NCI-H2107 treated with DMSO at 0.1 percent for 48 hours (cell line): ENCODE results near the gene NRG2.

ENCODE experiments used
- DNase-seq: peaks from one replicate; lab custom pipeline; 2025; ENCODE audit not compliant: unreplicated experiment; lab: John Stamatoyannopoulos, UW

Gene NRG2

DNA sequence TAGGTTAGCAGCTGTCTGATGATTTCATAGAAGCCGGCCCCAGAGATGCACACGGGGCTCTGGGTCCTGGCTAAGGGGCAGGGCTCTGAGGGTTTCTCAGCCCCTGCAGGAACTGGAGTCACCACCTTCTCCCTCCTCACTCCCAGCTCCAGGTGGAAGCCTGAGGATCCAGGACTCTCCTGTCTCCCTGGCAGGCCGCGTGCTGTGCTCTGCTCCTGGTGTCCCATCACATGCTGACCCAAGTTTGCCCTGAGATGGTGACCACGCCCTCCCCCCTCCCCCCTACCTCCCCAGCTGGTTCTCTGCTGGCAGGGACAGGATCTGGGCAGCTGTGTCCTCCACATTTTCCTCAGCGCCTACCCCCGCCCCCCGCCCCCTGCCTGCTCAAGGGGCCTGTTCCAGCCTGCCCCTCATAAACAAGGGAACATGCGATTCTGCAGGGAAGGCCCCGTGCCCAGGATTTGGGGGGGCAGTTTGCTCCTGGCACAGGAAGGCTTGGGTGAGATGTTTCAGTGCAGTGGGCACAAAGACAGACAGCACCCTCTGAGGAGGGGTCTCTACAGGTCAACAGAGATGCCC is 160.0 kb downstream of the NRG2 start:
- no peak for DNase-seq

DNA sequence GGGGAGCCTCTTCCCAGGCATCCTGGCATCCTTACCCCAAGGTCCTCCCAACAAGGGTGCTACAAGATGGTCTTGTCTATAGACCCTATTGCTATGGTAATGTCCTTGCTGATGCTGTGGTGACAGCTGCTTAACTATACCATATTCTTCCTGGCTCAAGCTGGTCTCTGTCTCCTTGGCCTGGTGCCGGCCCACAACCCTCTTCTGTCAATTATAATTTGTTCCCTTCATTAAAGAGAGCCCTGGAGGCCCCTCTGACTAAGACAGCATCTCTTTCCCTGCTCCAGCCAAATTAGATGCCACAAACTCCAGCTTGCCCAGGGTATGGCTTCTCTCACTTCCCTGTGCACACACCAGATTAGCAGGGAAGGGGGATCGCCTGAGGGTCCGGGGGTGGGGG is 160.8 kb downstream of the NRG2 start:
- DNase-seq = no peak

DNA sequence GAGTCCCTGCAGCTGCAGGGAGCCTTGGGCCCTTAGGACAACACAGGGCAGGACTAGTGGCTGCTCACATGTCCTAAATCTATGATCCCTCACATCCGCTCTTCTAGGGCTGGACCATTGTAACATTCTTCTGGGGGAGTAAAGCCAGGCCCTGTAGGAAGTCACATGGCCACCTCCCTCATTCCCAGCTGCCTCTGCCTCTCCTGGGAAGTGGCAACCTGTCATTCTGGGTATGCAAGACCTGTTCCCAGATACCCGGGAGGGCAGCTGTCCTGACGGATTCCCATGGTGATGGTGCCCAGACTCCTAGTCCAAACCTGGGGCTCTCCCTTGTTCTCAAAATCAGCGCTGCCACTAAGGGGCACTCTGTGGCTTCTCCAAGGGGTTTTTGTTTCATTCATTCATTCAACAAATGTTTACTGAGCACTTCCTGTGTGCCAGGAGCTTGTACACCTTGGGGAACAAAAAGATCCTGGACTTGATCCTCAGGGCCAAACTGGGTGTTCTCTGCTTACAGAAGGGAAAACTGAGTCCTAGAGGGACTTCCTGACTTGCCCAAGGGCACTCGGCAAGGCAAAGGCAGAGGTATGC is 161.9 kb downstream of the NRG2 start:
- DNase-seq = no peak

DNA sequence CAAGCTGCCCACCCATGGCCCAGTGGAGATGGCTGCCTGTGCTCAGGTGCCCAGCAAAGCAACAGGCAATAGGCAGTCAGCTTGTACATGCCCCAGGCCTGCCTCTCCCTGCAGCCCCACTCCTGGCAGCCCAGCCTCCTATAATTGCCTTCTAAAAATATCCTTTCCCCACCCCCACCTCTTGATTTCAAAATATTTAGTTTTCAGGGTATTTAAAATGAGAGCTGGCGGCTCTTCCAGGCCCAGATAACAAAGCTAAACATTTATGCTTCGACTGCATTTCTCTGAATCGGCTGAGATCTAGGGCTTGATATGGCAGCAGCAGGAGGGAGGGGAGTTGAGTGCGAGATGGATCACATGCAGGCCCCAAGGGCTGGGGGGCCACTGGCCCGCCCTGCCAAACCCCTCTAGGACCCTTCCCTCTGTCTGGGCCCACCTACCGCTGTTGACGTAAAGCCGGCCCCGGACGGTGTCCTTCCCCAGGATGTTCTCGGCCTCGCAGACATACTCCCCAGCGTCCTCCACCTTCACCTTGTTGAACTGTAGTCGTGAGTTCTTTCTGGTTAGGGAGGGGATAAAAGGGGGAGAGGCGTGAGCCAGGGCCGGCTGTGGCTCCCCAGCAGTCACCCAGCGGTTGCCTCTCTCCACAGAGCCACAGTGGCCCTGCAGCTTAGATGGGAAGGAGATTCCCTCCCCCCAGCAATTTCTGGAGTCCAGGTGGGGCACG is 162.5 kb downstream of the NRG2 start:
- DNase-seq = no peak

DNA sequence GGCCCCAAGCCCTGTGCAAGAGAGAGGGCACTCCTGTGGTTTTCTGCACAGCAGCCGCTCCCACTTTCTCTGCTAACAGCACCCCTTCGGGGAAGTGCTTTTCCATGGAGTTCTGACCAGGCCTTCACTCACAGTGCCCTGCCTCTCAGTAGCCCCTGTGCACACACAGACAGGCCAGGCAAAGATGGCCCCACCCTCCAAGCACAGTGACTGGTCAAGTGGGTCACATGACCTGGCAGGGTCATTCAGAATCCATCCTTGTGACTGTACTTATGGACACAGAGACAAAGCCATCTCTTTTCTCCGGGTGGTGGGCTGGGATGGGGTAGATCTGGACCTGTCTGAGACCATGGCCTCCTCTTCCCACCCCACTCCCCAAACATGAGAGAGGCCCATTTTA is 165.0 kb downstream of the NRG2 start:
- no peak for DNase-seq

DNA sequence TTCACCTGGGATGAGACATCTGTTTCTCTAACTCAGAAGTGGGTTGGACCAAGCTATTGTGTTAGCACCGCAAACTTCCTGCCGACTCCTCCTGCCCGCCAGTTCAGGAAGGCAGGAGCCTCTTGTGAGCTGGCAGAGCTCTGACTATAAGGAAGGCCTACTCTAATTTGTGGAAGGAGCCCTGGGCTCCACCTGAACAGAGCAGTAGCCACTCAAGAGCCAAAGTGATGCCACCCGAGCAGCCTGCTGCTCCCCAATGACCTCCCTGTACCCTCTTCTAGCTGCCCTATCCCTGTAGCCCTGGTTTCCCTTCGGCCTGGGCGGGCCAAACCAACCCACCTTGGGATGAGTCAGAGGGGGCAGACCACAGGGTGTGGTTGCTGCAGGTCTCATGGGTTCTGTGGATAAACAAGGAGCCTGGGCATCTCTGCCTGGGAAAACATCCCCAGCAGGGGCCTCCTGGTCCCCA is 165.9 kb downstream of the NRG2 start:
- no peak for DNase-seq

DNA sequence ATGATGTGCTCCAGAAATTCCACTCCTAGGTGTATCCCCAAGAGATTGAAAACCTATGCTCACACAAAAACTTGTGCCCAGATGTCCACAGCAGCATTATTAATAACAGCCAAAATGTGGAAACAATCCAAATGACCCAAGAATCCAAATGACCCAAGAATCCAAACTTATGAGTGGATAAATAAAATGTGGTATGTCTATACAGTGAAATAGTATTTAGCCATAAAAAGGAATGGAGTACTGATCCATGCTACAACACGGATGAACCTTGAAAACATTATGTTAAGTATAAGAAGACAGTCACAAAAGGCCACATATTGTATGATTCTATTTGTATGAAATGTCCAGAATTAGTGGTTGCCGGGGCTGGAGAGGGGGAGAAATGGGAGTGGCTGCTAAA is 167.1 kb downstream of the NRG2 start:
- no peak for DNase-seq

DNA sequence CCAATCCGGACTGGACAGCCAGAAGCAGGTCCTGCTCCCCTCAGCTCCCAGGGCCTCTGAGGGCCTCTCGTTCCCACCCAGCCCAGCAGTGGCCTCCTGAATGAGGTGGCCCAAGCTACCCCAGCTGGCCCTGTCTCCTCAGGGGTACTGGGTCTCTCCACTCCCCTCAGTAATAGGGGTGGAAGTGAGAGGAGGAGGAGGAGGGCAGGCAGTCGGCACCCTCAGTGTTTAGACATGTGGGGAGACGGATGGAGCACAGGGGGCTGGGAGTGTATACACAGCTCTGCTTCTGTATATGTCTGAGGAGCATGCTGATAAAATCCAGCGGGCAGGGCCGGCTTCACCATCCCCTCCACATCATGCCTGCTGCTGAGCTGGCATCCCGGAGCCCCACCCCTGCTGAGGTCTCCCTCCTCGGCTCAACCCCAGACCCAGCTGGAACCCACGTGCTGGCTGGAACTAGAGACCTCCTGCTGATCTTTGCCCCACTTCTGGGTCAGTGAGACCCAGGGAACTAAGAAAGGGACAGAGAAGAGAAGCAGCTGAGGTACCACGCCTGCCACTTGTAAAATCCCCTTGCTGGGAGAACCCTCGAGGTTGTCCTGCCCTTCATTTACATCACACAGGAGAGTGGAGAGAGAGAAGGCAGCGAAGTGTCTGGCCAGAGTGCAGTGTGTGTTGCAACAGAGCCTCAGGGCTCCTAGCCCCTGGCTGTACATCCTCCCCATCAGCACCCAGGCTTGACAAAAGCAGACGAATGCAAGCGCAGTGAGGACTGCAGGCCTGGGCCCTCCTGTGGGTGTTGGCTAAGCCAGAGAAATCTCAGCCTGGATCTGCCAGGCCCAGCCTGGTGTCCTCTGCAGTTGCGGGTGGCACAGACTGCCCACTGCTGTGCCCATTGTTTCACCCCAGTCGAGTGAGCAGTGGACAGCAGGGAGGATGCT is 170.0 kb downstream of the NRG2 start:
- DNase-seq = no peak

DNA sequence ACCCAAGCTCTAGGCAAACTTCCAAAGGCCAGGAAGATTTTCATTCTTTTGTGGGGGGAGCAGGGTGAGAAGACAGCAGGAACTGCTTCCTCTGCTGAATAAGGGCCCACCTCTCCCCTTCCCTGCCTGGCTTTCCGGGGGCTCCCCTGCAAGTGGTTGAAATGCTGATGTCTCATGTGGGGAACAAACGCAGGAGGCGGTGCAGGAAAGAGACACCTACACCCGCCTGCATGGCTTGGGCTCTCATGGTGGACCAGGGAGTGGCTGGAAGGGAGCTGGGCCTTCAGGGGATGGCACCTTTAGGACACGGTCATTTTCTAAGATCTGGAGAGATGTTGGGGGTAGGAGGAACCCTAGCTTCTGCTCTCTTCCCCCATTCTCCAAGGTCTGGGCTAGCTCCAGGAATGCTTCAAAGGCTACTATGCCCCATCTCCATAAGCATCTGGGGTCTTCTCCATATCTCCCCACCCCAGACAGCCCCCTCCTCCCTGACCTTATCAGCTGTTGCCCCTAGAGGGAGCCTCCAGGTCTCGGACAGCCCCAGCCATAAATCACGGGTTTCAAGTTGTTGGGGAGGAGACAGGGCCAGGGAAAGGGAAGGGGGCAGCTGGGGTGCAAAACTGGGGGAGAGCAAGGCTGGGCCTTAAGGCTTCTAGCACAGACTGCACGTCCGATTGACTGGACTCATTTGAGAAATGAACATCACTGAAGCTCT is 170.9 kb downstream of the NRG2 start:
- no peak for DNase-seq

DNA sequence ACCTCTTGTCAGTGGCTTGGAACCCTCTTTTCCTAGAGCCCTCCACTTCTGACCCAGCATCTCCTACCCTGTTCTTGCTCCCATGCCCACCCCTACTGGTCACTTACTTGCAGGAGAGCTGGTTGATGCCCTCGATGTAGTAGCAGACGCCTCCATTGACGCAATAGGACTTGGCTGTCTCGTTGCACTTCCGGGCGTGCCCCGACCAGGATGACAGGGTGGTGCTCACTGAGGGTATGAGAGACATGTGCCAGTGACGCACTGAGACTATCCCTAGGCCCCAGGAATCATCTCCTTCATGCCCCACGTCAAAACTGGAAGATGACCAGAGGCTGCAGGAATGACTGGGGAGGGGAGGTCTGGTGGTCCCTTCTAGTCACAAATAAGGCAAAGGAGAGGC is 171.5 kb downstream of the NRG2 start:
- no peak for DNase-seq

DNA sequence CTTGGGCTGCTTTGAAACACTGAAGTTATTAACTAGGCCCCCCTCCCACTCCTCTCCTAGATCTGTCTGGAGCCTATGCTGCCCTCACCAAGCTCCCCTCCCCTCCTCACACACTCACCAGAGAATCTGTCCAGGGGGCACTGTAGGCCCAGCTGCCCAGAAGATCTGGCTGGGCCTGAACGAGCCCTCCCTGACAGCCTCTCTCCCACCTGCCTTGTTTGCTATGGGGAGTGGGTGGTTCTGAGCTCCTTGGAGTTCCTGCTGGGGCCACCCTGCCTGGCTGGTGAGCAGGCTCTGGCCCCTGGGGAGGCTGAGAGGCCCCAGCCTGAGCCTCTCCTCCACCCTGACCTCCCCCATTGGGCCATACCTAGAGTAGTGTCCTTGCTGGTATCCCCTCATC is 172.4 kb downstream of the NRG2 start:
- DNase-seq = no peak

DNA sequence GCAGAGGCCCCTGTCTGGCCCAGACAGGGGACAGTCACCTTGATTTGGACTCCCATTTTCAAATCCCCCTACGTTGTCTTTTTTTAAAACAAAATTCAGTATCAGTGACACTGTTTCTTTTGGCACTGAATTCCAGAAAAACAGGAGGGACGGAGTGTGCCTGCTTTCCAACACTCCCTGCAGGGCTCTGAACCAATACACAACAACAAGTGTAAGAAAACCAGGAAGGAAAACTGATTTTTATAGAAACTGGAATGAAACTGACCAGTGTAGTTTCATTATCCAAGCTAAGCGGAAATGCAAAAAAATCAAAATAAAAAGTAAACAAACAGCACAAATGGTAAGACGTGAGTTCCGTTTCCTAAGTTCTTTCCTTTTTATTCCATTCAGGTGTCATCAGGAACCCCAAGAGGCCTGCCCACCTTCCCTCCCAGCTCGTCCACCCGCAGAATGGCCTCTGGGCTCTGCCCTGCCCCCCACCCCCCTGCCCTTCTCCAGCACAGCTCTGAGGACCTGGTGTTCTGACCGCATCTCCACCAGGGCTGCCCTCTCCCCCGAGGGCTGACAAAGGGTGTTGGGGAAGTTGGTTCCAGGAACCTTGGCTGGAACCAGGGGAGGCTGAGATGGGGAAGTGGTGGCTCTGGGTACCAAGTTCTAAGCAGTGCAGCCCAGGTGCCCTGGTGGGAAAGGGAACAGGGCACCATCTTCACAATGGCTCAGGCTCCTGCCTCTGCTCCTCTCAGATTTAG is 173.9 kb downstream of the NRG2 start:
- no peak for DNase-seq

DNA sequence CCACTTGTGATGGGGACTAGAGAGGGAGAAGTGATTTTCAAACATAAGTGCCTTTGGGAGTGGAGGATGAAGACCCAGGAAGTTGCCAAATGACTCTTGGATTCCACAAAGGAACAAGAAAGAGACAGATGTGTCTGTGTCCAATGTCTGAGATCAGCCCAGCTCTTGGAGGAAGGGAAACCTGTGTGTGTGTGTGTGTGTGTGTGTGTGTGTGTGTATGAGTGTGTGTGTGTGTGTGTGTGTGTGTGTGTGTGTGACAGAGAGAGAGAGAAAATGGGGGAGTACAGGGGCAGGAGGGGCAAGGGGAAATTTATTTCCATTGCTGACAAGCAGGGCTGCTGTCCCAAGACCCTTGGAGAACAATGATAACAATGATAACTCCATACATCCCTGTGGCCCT is 175.5 kb downstream of the NRG2 start:
- DNase-seq = no peak

DNA sequence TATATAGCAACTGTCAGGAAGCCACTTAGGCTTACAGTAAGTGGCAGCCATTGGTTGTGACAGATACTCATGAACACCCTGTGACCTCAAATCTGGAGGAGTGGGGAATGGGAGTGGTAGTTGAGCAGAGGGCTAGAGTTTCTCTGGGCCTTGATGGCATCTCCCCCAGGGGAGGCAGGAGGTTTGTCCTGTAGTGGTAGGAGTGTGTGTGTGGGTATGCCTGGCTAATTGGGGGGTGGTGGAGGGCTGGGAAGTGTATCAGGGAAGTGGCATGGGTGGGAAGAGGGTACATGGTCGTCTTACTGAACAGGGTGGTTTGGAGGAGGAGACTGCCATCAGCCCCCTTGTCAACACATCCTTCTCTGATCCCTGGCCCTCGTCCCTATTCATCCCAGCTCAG is 176.0 kb downstream of the NRG2 start:
- no peak for DNase-seq

DNA sequence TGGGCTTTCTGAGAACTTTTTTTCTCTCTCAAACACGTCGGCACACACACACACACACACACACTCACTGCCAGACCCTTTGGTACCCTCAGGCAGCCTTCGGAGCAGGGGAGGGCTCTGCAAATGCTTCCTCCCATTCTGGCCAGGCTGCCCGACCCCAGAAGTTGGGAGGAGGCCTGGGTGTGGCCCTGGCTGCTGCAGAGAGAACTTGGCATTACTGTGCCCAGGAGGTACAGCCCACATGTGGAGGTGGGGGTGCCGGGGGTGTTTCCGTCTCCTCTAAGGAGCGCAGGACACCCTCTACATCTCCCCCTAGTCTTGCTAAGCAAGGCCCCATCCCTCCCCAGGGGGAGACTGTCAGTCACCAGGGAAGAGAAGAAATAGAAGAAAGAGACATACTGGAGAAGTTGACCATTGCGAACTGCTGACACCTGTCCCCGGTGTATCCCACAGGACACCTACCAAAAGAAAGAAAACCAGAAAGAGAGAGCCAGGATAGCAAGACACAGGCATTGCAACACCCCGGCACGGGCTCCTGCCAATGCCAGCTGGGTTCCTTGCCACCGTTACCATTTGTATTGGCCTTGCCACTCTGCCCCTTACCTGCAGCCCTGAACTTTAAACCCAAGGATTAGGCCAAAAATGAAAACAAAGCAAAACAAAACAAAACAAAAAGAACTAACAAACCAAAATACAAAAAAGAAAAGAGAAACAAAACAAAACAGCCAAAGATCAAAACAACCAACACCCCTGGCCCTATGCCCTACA is 178.2 kb downstream of the NRG2 start:
- DNase-seq = no peak

DNA sequence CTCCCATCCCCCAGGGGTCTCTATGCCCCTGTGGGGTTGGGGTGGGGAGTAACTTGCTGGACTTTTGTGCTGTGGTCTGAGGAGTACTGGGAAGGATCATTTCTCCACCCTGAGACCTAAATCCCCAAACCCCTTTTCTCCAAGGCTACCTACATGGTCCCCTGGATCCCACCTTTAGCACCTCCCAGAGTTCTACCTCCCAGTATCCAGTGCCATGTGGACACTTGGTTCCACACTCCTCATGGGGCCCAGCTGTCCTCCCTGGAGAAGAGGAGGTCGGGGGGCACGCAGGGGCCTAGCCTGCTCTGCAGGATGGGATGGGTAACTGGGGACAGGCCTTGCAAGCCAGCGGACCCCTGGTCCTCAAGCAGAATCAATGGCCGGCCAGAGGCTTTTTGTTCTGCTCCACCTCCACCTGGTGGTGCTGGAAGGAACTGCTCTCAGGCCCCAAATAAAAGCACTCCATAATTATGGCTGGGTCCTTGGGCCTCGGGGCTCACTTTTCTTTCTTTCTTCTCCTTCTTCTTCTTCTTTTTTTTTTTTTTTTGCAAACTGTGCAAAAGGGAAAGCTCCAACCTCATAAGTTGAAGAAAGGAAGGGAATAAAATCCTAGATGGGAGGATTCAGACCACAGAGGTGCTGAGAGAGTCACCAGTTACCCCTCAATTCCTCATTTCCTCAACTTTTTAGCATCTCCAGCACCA is 179.1 kb downstream of the NRG2 start:
- no peak for DNase-seq

DNA sequence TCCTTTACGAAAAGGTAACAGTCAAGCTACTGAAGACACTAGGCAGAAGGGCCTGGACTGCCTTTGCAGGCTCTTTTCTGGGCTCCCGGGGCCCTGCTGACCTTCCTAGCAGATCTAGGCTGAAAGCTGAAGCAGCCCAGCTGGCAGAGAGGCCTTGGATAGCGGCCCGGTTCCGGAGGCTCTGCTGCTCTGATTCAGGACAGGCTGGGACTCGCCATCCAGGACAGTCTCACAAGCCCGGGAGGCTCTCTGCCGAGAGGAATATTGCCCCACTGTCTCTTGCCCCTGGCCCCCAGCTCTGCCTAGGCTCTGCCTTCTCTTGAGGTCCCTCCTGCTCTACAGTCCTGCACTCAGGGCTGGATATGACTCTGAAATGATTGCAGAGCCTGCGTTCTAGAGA is 179.7 kb downstream of the NRG2 start:
- no peak for DNase-seq

DNA sequence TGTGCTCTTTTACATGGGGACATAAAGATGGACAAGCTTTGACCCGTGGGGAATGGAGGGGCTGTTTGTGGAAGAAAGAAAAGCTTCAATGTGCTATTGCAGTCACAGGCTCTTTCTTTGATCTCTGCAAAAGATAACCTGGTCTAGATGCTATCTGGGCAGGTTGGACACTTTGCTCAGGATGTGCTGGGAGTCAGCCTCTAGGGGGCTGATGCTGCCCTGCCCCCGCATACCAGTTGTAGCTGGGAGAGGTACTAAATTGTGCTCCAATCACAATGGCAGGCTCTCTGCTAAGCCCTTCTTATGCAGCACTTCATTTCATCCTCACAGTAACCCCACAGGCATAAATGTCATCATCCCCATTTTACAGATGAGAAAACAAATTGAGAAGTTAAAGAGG is 180.3 kb downstream of the NRG2 start:
- no peak for DNase-seq

DNA sequence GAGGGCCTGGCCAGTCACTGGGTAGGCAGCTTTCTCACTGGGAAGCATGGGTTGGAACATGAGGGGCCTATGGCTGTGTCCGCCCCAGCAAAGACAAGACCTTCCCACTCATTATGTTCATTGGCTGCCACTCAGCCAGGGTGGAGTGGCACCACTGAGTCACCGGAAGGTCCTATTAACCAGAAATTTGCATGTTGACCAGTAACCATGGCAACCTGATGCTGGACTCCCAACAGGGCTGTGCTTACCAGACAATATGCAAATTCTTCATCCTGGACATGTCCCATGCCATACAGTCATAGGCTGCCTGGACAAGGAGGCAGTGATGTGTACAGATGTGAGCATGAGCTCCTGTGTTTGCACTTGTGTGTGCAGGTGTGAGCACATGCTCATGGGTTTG is 180.8 kb downstream of the NRG2 start:
- no peak for DNase-seq
